NCI-H2227 (cell line): ENCODE measurements around the gene FGFRL1.
A peak's percentile ranks its signal among the peaks of the same experiment; 100 is the strongest.
"Not testable (repeated sequence)": the region's sequence is repeated elsewhere in the genome, so short reads cannot be mapped to it uniquely, and the experiment has no call there.

Source experiments
- DNase-seq: peaks from one replicate; lab custom pipeline; 2025; ENCODE audit not compliant: unreplicated experiment; lab: John Stamatoyannopoulos, UW

FGFRL1 gene

GRCh38 chr4:1048773-1049590 lies 37.6 kb downstream of the FGFRL1 start:
- no peak for DNase-seq

DNA sequence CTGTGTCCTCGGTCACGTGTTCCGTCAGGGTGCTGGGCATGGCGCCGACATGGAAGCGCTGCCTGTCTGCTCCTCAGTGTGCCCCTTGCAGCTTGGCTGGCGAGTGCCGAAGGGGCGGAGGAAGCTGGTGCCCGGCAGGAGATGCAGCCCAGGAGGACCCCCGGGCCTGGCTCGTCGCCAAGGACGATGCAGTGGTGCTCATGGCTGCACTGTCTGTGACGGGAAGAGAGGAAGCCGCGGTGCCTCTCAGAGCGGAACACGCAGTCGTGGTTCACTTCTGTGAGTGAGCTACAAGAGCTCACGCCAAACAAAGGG lies 38.1 kb downstream of the FGFRL1 start:
- DNase-seq: no peak

- no peak for DNase-seq
These were observed 39.2 kb downstream of the FGFRL1 start for GRCh38 chr4:1050486-1051213.

DNA sequence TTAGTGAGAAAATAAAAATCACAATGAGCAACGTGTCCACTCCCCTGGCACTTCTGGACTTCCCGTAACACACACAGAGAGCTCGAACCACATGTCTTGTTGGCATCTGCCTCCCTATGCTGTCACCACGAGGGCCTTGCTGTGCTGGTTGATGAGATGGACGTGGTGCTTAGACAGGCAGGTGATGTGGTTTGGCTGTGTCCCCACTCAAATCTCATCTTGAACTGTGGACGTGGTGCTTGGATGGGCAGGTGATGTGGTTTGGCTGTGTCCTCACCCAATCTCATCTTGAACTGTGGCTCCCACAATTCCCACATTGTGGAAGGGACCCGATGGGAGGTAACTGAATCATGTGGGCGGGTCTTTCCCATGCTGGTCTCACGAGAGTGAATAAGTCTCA lies 40.0 kb downstream of the FGFRL1 start:
- no peak for DNase-seq

- no peak for DNase-seq
These were observed 40.8 kb downstream of the FGFRL1 start for GRCh38 chr4:1052231-1052671.

GRCh38 chr4:1053080-1053661 lies 41.7 kb downstream of the FGFRL1 start:
- peak; percentile 6 for DNase-seq

GRCh38 chr4:1053891-1054290 lies 42.5 kb downstream of the FGFRL1 start:
- DNase-seq: not testable (repeated sequence)

- not testable (repeated sequence) for DNase-seq
These were observed 43.3 kb downstream of the FGFRL1 start for GRCh38 chr4:1054696-1055242.

DNA sequence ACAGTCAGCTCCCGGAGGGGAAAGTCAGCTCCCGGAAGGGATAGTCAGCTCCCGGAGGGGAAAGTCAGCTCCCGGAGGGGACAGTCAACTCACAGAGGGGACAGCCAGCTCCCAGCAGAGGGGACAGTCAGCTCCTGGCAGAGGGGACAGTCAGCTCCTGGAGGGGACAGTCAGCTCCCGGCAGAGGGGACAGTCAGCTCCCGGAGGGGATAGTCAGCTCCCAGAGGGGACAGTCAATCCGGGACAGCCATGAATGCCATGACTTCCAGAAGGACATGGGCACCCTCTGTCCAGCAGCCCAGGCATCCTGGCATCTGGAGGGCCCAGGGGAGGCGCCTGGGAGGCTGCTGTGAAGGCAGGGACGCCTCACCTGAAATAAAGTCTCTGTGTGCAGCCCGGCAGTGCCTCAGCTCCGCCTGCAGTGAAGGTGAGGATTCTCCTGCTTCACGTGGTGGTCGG lies 43.8 kb downstream of the FGFRL1 start:
- DNase-seq: not testable (repeated sequence)

DNA sequence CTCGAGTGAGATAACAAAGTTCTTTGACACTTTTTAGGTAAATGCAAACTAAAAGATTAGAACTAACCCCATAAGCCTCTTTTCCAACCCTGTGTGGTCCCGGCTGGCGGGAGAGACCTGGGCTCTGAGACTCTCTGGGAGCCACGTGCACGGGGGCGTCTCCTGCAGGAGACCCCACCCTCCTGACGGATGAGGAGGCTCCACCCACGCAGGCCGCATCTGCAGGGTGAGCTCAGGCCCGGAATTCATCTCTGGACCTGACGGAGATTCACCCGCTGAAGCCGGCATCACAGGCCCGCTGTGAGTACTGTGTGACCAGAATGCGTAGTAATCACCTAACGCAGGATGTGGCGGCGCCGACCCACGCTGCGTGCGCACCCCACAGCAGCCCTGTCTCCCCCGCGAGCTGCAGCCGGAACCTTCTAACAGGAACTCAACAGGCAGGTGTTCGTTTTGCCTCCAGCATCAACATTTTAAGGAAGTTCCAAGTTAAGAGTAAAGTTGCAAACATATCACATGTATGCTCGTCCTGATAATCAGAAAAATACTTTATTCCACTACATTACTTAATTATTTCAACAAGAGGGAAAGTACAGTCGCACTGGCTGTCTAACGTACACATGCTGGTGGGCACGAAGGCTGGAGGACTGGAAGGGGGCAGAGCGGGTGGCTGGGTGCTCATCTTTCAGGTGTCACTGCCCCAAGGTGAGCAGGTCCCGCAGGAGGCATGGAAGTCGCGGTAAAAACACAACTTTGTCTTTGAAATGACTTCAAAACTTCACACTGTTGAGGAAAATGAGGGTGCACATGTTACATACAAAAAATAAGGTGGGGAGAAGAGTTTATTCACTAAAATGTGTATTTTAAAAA lies 44.5 kb downstream of the FGFRL1 start:
- peak; percentile 69 for DNase-seq

DNA sequence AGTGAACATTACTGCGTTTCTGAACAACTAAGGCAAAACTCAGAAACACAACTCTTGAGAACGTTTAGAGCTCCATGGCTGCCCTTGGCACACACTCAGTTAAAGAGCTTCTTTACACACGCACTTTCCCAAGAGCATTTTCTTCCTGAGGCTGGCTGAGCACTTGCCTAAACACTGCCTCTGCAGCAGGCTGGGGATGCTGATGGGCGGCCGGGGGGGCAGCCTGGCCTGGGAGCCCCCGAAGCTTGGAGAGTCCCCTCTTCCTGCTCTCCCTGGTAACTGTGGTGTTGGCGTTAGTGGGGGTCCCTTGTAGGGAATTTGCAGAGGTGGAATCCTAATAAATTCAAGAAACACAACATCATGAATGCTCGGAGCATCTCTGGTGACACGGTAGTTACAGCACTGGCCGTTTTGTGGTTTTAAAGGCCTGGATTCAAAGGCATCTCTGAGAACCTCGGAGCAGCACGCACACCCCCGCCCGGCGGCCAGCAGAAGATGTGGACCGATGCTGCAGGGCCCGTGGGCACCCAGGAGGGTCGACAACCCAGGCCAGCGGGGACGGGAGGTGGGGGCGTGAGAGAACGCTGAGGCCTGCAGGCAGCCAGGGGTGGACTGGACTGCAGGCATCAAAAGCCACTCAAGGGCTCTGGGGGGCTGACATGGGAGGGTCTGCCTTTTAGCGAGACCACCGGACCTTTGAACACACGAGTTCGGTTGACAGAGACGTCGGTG lies 45.4 kb downstream of the FGFRL1 start:
- DNase-seq: no peak

GRCh38 chr4:1057403-1057745 lies 45.9 kb downstream of the FGFRL1 start:
- no peak for DNase-seq

DNA sequence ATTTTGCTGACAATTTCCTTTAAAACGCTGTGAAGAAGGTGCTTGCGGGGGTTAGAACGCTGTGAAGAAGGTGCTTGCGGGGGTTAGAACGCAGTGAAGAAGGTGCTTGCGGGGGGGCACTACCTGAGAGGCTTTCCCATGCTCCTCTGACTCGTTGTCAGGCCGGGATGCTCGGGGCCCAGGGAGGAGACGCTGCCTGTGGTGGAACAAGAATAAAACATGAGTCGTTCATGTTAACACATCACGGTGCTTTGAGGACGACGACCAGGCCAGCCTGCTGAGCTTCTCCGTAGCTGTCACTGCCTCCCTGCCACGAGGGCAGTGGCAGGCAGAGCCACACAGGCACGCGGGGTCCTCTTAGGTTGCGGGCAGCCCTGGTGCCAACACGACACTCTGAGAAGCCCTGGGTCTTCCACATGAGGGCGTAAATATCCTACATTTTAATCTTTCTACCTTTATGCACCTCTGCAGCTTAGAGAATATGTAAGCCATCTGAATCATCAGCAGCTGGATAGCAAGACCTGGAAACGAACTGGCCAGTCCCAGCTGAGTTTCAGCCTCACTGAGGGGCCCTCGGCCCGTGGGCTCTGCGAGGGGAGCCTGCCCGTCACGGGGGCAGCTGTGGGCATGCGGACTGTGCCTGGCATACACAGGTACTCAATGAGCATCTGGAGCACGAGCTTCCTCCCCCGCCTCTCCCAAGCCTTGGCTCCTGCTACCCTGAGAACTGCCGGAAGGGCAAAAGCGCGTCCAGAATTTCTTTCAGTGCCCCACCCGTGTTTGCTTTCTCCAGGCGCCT lies 47.0 kb downstream of the FGFRL1 start:
- DNase-seq: no peak

- DNase-seq: no peak
These were observed 47.7 kb downstream of the FGFRL1 start for GRCh38 chr4:1058997-1059665.

- no peak for DNase-seq
These were observed 48.7 kb downstream of the FGFRL1 start for GRCh38 chr4:1060121-1060520.

- no peak for DNase-seq
These were observed 49.2 kb downstream of the FGFRL1 start for GRCh38 chr4:1060621-1061020.

DNA sequence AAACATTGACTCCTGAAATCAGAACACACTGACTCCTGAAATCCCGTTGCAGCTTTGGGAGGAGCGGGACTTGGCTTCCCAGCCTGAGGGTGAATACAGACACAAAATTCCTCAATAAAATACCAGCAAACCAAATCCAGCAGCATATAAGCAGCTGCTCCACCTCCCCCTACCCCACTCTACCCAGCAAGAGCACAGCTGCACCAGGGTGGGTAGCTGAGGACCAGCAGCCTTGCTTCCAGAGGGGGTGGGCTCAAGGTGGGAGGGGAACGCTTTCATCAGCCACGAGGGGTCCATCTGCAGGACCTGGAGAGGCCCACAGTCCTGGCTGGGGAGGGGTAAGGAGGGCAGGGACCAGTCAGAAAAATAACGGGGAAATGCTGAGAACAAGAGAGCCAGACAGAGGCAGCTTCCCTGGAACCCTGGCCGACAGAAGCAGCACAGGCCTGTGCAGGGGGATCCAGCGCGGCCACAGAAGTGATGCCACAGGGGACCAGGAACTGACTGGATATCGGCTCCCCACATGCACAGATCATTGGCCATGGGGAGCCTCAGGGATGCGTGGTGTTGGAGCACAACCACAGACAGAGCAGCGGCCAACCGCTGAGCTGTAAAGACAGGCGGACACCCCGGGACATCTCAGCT lies 49.8 kb downstream of the FGFRL1 start:
- no peak for DNase-seq

GRCh38 chr4:1061760-1062159 lies 50.3 kb downstream of the FGFRL1 start:
- no peak for DNase-seq
